Measurements from ENCODE around the gene SLITRK5. TPM values are rescaled to one million over a fixed set of nuclear protein-coding genes. Genes with fewer than 3 reads are reported as not detected.

SLITRK5 gene
- polyA plus RNA-seq, 1 donor = 4.5 TPM

- DNase-seq = no peak
Measured at GRCh38 chr13:87709947-87710346, 38.8 kb downstream of the SLITRK5 start.

- DNase-seq = no peak
Measured at GRCh38 chr13:87712012-87712411, 40.8 kb downstream of the SLITRK5 start.

Data from hindlimb muscle (tissue), 1 donor.